SIG-M5 treated with dmso at 0.1 percent for 504 hours (cell line): Measurements from ENCODE around the gene SEZ6L.

Experiments used
- DNase-seq: peaks from one replicate; lab custom pipeline; 2025; ENCODE audit not compliant: unreplicated experiment; lab: John Stamatoyannopoulos, UW

Gene SEZ6L

GRCh38 chr22:26239581-26239980 is 70.3 kb downstream of the SEZ6L start:
- DNase-seq = no peak

GRCh38 chr22:26241361-26241760 is 72.1 kb downstream of the SEZ6L start:
- DNase-seq = no peak

- no peak for DNase-seq
Measured at GRCh38 chr22:26245001-26245400, 75.7 kb downstream of the SEZ6L start.

GRCh38 chr22:26246552-26246951 is 77.3 kb downstream of the SEZ6L start:
- no peak for DNase-seq

GRCh38 chr22:26251869-26252268 is 82.6 kb downstream of the SEZ6L start:
- no peak for DNase-seq

GRCh38 chr22:26259510-26259909 is 90.2 kb downstream of the SEZ6L start:
- peak; percentile 24 for DNase-seq

- DNase-seq = no peak
Measured at GRCh38 chr22:26264162-26264561, 94.9 kb downstream of the SEZ6L start.

- DNase-seq = no peak
Measured at GRCh38 chr22:26265281-26265680, 96.0 kb downstream of the SEZ6L start.

GRCh38 chr22:26265909-26266308 is 96.6 kb downstream of the SEZ6L start:
- no peak for DNase-seq

- DNase-seq = no peak
Measured at GRCh38 chr22:26267856-26268255, 98.6 kb downstream of the SEZ6L start.

- DNase-seq = no peak
Measured at GRCh38 chr22:26269572-26269971, 100.3 kb downstream of the SEZ6L start.

- no peak for DNase-seq
Measured at GRCh38 chr22:26271427-26271826, 102.2 kb downstream of the SEZ6L start.

- DNase-seq = no peak
Measured at GRCh38 chr22:26273011-26273675, 103.9 kb downstream of the SEZ6L start.

GRCh38 chr22:26276529-26277160 is 107.4 kb downstream of the SEZ6L start:
- no peak for DNase-seq

GRCh38 chr22:26281941-26282340 is 112.7 kb downstream of the SEZ6L start:
- no peak for DNase-seq

- DNase-seq = no peak
Measured at GRCh38 chr22:26283330-26283729, 114.1 kb downstream of the SEZ6L start.

- no peak for DNase-seq
Measured at GRCh38 chr22:26285632-26286031, 116.4 kb downstream of the SEZ6L start.

GRCh38 chr22:26286091-26286820 is 117.0 kb downstream of the SEZ6L start:
- DNase-seq = no peak

GRCh38 chr22:26287382-26288225 is 118.3 kb downstream of the SEZ6L start:
- no peak for DNase-seq

- DNase-seq = no peak
Measured at GRCh38 chr22:26289611-26290101, 120.4 kb downstream of the SEZ6L start.
